ENCODE data around the gene FLOT2. TPM values are rescaled to one million over a fixed set of nuclear protein-coding genes. Genes with fewer than 3 reads are reported as not detected.
"Not testable (repeated sequence)": the region's sequence is repeated elsewhere in the genome, so short reads cannot be mapped to it uniquely, and the experiment has no call there.

Gene FLOT2
- total and polyA plus RNA-seq, 2 of the 8 experiments (the other 6 are each of a cell fraction or from before 2014, with no cell fraction given): 116 to 189 TPM

- H3K18ac ChIP-seq (ENCODE audit: extremely low read depth, low read length); DNase-seq (ENCODE audit: low read depth in 1 of 2, low spot score in 2 of 2); H2AK5ac ChIP-seq (ENCODE audit: low read depth, low read length); H3K27ac ChIP-seq (ENCODE audit: low read depth, low read length); H2BK12ac ChIP-seq (ENCODE audit: low read depth, low read length); H4K5ac ChIP-seq (ENCODE audit: insufficient read length, low read depth, low read length); H2BK20ac ChIP-seq (ENCODE audit: low read length); H3K9me3 ChIP-seq (ENCODE audit: insufficient read depth in 2 of 2, low read depth in 1 of 2, low read length in 1 of 2); H3K4me2 ChIP-seq (ENCODE audit: insufficient read depth in 1 of 2, low read depth in 2 of 2, low read length in 2 of 2); H3K4me3 ChIP-seq (ENCODE audit: extremely low read depth in 1 of 4, insufficient read depth in 2 of 4, low read depth in 3 of 4, low read length in 4 of 4); H3K23ac ChIP-seq (ENCODE audit: insufficient read length); H4K8ac ChIP-seq (ENCODE audit: extremely low read depth, insufficient read depth, low read length); H3K9ac ChIP-seq (replicated peaks in 1 of 4; ENCODE audit: extremely low read depth in 1 of 4, low read depth in 3 of 4, low read length in 3 of 4); FAIRE-seq; H3K4ac ChIP-seq (replicated peaks; ENCODE audit: insufficient read length, low read depth, low read length); H2BK120ac ChIP-seq (replicated peaks; ENCODE audit: low read depth, low read length); H3K27me3 ChIP-seq (replicated peaks in 1 of 4; ENCODE audit: control insufficient read depth in 3 of 4, extremely low read depth in 1 of 4, insufficient read depth in 3 of 4, low read length in 3 of 4); H2BK15ac ChIP-seq (ENCODE audit: low read length); H2AFZ ChIP-seq (ENCODE audit: low read length); H3K23me2 ChIP-seq (ENCODE audit: low read depth, low read length); H3K14ac ChIP-seq (ENCODE audit: insufficient read length); H3K56ac ChIP-seq (replicated peaks; ENCODE audit: insufficient read length, low read depth, low read length); H4K91ac ChIP-seq (replicated peaks; ENCODE audit: insufficient read length, low read length); H2BK5ac ChIP-seq (ENCODE audit: low read depth, low read length): not testable (repeated sequence)
- H3K79me2 ChIP-seq (ENCODE audit: control insufficient read depth in 1 of 2, insufficient read depth in 2 of 2, low read length in 2 of 2): peaks cover 7 to 99% of the 10 kb centered on the region in 2 experiments
- WGBS, 2 experiments (ENCODE audit: extremely low coverage in 1 of 2, insufficient coverage in 1 of 2, insufficient read length in 1 of 2, insufficient replicate concordance in 2 of 2, low coverage in 1 of 2, low lambda C conversion rate in 2 of 2, missing lambda C conversion rate in 1 of 2): 81% methylated on average over 7 of the region's 8 CpGs; no CpG with 5 or more reads in 1 of the 2 experiments
- ChIA-PET CTCF (ENCODE audit: partially characterized antibody) (interaction anchor here (1.0 to 3.0 kb wide), 8 partner anchors 9 to 157 kb away, joined by 3 to 12 read pairs (median 6); partner anchors contain the start of gene FLOT2), POLR2A (ENCODE audit: partially characterized antibody) (interaction anchor here (0.6 to 7.4 kb wide), 5 partner anchors 13 to 227 kb away, joined by 3 to 73 read pairs (median 7); no protein-coding TSS in a partner anchor)
- peaks cover 2 to 17% (median 9%) of the 10 kb centered on the region in 4 experiments; a peak in 4 of 7 replicates for H3K4me1 ChIP-seq (replicated peaks in 1 of 4; ENCODE audit: control insufficient read depth in 3 of 4, insufficient read depth in 4 of 4, low read length in 3 of 4)
- peaks cover 16 to 24% of the 10 kb centered on the region in 2 experiments for H4K20me1 ChIP-seq (replicated peaks in 1 of 2; ENCODE audit: control insufficient read depth in 1 of 2, insufficient read depth in 2 of 2, low read length in 2 of 2)
- H3K79me1 ChIP-seq (ENCODE audit: low read depth, low read length): peaks cover 17% of the 10 kb centered on the region
- peaks cover 0 to 11% (median 0%) of the 10 kb centered on the region in 4 experiments; a peak in 3 of 8 replicates for H3K36me3 ChIP-seq (ENCODE audit: control insufficient read depth in 2 of 4, insufficient read depth in 4 of 4, low read length in 3 of 4)
Measured at GRCh38 chr17:28934508-28934907, 37.0 kb upstream of the FLOT2 start.

All from H1 (cell line).